ENCODE results near the gene PHC3. TPM values are rescaled to one million over a fixed set of nuclear protein-coding genes. Genes with fewer than 3 reads are reported as not detected.
"Not testable (repeated sequence)": the region's sequence is repeated elsewhere in the genome, so short reads cannot be mapped to it uniquely, and the experiment has no call there.

PHC3 gene
- total RNA-seq, 3 donors from 2014 or later: 65.1 to 117 (median 87.2) TPM

- H3K9me3 ChIP-seq: peaks cover 0 to 12% of the 10 kb centered on the region in 2 donors
- H3K36me3 ChIP-seq: peaks cover 15% of the 10 kb centered on the region
- H3K4me1 ChIP-seq: no peaks in the 10 kb centered on the region
- no peak overlapping the region for H3K27ac ChIP-seq
- DNase-seq (ENCODE audit: low spot score in 2 of 2): no peak
- TF ChIP-seq, protein P1, sequence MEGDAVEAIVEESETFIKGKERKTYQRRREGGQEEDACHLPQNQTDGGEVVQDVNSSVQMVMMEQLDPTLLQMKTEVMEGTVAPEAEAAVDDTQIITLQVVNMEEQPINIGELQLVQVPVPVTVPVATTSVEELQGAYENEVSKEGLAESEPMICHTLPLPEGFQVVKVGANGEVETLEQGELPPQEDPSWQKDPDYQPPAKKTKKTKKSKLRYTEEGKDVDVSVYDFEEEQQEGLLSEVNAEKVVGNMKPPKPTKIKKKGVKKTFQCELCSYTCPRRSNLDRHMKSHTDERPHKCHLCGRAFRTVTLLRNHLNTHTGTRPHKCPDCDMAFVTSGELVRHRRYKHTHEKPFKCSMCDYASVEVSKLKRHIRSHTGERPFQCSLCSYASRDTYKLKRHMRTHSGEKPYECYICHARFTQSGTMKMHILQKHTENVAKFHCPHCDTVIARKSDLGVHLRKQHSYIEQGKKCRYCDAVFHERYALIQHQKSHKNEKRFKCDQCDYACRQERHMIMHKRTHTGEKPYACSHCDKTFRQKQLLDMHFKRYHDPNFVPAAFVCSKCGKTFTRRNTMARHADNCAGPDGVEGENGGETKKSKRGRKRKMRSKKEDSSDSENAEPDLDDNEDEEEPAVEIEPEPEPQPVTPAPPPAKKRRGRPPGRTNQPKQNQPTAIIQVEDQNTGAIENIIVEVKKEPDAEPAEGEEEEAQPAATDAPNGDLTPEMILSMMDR (IDR thresholded peaks at IDR 0.05): no peak
- TF ChIP-seq POLR2AphosphoS5 (IDR thresholded peaks at IDR 0.05) (no peak), POLR2A (IDR thresholded peaks at IDR 0.05) (no peak)
- intact Hi-C loops (cut with DNase I; ENCODE audit: low total_unique reads): no loop called here
- H3K4me3 ChIP-seq: no peak overlapping the region
- H3K27me3 ChIP-seq: no peaks in the 10 kb centered on the region
These were observed 49.2 kb downstream of the PHC3 start for GRCh38 chr3:170132335-170132734.

- H3K9me3 ChIP-seq: peaks cover 0 to 12% of the 10 kb centered on the region in 2 donors
- no peaks in the 10 kb centered on the region for H3K4me1 ChIP-seq
- intact Hi-C loops (cut with DNase I; ENCODE audit: low total_unique reads): no loop called here
- TF ChIP-seq POLR2AphosphoS5 (IDR thresholded peaks at IDR 0.05): no peak
- TF ChIP-seq POLR2A (IDR thresholded peaks at IDR 0.05): no peak
- H3K27ac ChIP-seq: no peak overlapping the region
- H3K27me3 ChIP-seq: no peaks in the 10 kb centered on the region
- no peak for DNase-seq (ENCODE audit: low spot score in 2 of 2)
- peaks cover 15% of the 10 kb centered on the region for H3K36me3 ChIP-seq
- H3K4me3 ChIP-seq: no peak overlapping the region
These were observed 51.0 kb downstream of the PHC3 start for GRCh38 chr3:170130532-170130931.

- TF ChIP-seq POLR2AphosphoS5 (IDR thresholded peaks at IDR 0.05) (no peak), POLR2A (IDR thresholded peaks at IDR 0.05) (no peak)
- TF ChIP-seq, protein P1 (IDR thresholded peaks at IDR 0.05): no peak
- H3K36me3 ChIP-seq: peaks cover 15% of the 10 kb centered on the region
- H3K9me3 ChIP-seq: peaks cover 0 to 12% of the 10 kb centered on the region in 2 donors
- H3K27ac ChIP-seq: no peak overlapping the region
- DNase-seq (ENCODE audit: low spot score in 2 of 2): no peak
- H3K27me3 ChIP-seq: no peaks in the 10 kb centered on the region
- no peak overlapping the region for H3K4me3 ChIP-seq
- intact Hi-C loops (cut with DNase I; ENCODE audit: low total_unique reads): no loop called here
- H3K4me1 ChIP-seq: no peaks in the 10 kb centered on the region
These were observed 52.5 kb downstream of the PHC3 start for GRCh38 chr3:170128977-170129431.

- Histone ChIP-seq H3K4me3 (no peak overlapping the region), H3K27ac (no peak overlapping the region), H3K9me3 (peaks cover 0 to 12% of the 10 kb centered on the region in 2 donors), H3K36me3 (peaks cover 12% of the 10 kb centered on the region), H3K27me3 (no peaks in the 10 kb centered on the region), H3K4me1 (no peaks in the 10 kb centered on the region)
- intact Hi-C loops (cut with DNase I; ENCODE audit: low total_unique reads): no loop called here
- TF ChIP-seq, protein P1 (IDR thresholded peaks at IDR 0.05): no peak
- TF ChIP-seq POLR2A (IDR thresholded peaks at IDR 0.05): no peak
- TF ChIP-seq POLR2AphosphoS5 (IDR thresholded peaks at IDR 0.05): no peak
- DNase-seq (ENCODE audit: low spot score in 2 of 2): no peak
These were observed 53.1 kb downstream of the PHC3 start for GRCh38 chr3:170128259-170128976.

DNA sequence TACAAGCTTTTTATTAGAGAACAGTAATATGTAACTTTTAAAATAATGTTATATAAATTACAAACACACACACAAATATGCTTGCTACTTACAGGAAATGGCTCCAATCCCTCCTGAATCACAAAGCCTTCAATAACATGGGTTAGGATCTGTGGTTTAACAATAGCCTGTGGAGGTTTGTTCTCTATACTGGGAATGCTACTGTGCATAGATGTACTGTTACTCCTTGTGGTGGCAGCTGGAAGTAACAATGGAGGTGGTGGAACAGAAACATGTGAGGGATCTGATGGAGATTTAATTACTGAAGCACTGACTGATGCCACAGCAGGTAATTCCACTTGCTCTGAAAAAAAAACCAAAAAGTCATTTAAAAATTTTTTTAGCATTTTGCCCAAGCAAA lies 64.4 kb downstream of the PHC3 start:
- no peak overlapping the region for H3K27ac ChIP-seq
- H3K4me3 ChIP-seq: no peak overlapping the region
- TF ChIP-seq POLR2AphosphoS5 (IDR thresholded peaks at IDR 0.05): no peak
- no peak for TF ChIP-seq POLR2A (IDR thresholded peaks at IDR 0.05)
- TF ChIP-seq, protein P1 (IDR thresholded peaks at IDR 0.05): no peak
- intact Hi-C loops (cut with DNase I; ENCODE audit: low total_unique reads): no loop called here
- no peaks in the 10 kb centered on the region for H3K9me3 ChIP-seq
- DNase-seq (ENCODE audit: low spot score in 2 of 2): no peak
- H3K36me3 ChIP-seq: peaks cover 11% of the 10 kb centered on the region
- no peaks in the 10 kb centered on the region for H3K27me3 ChIP-seq
- no peaks in the 10 kb centered on the region for H3K4me1 ChIP-seq

GRCh38 chr3:170114165-170114564 lies 67.4 kb downstream of the PHC3 start:
- intact Hi-C loops (cut with DNase I; ENCODE audit: low total_unique reads); H3K4me1 ChIP-seq; DNase-seq (ENCODE audit: low spot score in 2 of 2); H3K4me3 ChIP-seq; H3K9me3 ChIP-seq; H3K27me3 ChIP-seq; H3K36me3 ChIP-seq; H3K27ac ChIP-seq: not testable (repeated sequence)
